OCI-LY3 (cell line): ENCODE measurements around the gene FAM13A.
"Not testable (repeated sequence)": the region's sequence is repeated elsewhere in the genome, so short reads cannot be mapped to it uniquely, and the experiment has no call there.

Experiments used
- H2AFZ ChIP-seq: fragments of 200-600, 300-600 bp; shearing (Covaris generic); 2 replicates; pipeline ENCODE4 v1.6.0; 2014; ENCODE audit warnings: antibody characterized with exemption, low read depth, low read length
- H3K27ac ChIP-seq: fragments of 200-600, 300-600 bp; sonication (generic); 2 replicates; pipeline ENCODE4 v1.5.1; 2014; ENCODE audit warnings: mild to moderate bottlenecking, low read length, moderate library complexity, mixed read lengths
- H3K27me3 ChIP-seq: fragments of 200-600, 300-600 bp; sonication (generic); 2 replicates; pipeline ENCODE4 v1.6.1; 2014; ENCODE audit warnings: low read depth, low read length, mixed read lengths
- H3K36me3 ChIP-seq: fragments of 200-600, 300-600 bp; sonication (generic); replicated peaks from 2 replicates; pipeline ENCODE3; 2014; ENCODE audit warnings: low read depth, low read length, mixed read lengths
- H3K4me1 ChIP-seq: fragments of 300-600, 200-600 bp; sonication (generic); 2 replicates; pipeline ENCODE4 v1.6.1; 2014; ENCODE audit warnings: low read length, mixed read lengths
- H3K4me2 ChIP-seq: fragments of 200-600, 300-600 bp; sonication (generic); 2 replicates; pipeline ENCODE4 v1.6.1; 2014; ENCODE audit warnings: low read length, mixed read lengths
- H3K4me3 ChIP-seq: fragments of 300-600, 200-600 bp; sonication (generic); 2 replicates; pipeline ENCODE4 v1.5.1; 2014; ENCODE audit warnings: antibody characterized with exemption, mild to moderate bottlenecking, low read length, moderate library complexity
- H3K79me2 ChIP-seq: fragments of 300-600, 200-600 bp; shearing (Covaris generic); 2 replicates; pipeline ENCODE4 v1.6.1; 2014; ENCODE audit warnings: mild to moderate bottlenecking, low read length, mixed read lengths
- H3K9ac ChIP-seq: fragments of 300-600, 200-600 bp; shearing (Covaris generic); 2 replicates; pipeline ENCODE4 v1.6.0; 2014; ENCODE audit warnings: mild to moderate bottlenecking, low read length, moderate library complexity
- H3K9me3 ChIP-seq: fragments of 200-600, 300-600 bp; shearing (Covaris generic); 2 replicates; pipeline ENCODE4 v1.6.1; 2014; ENCODE audit warnings: low read length, mixed read lengths; ENCODE audit not compliant: insufficient read depth
- H4K20me1 ChIP-seq: fragments of 200-600, 300-600 bp; sonication (generic); 2 replicates; pipeline ENCODE4 v1.6.1; 2016; ENCODE audit warnings: low read length, mixed read lengths; ENCODE audit not compliant: insufficient read depth
- EZH2phosphoT487 ChIP-seq: fragments of 200-600 bp; shearing (Covaris generic); IDR thresholded peaks from 2 replicates; pipeline ENCODE4 v1.6.1; 2018; ENCODE audit warnings: antibody characterized with exemption, mixed run types, low read depth
- TF ChIP-seq, protein P1 (sequence below): fragments of 200-600, 300-600 bp; sonication (generic); IDR thresholded peaks from 2 replicates; pipeline ENCODE4 v1.5.1; 2014; ENCODE audit warnings: antibody characterized with exemption, low read length, low read depth

FAM13A gene

DNA sequence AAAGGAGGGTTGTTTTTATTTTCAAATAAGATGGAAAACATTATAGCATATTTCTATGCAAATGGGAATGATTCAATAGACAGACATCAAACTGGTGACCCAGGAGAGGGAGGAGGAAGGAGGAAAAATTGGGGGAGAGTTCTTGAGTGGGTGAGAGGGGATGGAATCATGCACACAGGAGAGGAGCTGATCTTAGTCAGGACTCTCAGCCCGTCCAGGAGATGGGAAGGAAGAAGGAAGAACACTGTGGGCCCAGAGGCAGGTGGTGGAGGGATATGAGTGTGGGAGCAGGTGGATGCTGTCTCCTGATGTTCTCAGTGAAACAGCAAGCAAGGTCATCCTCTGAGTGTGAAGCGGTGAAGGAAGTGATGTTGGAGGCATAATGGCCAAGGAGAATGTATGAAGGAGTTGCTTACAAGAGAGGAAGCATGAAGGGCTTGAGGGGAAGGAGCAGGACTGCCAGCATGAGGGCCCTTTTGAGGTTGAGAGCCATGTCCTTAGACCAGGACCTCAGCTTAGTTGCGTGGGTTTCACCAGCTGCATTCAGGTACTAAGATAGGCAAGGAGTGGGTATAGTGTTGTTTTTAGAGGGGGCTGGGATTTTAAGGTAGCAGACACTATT is 197.7 kb downstream of the FAM13A start:
- Histone ChIP-seq H3K27me3 (no peaks in the 10 kb centered on the region), H3K9me3 (no peaks in the 10 kb centered on the region), H3K36me3 (no peaks in the 10 kb centered on the region), H3K27ac (no peak overlapping the region), H3K79me2 (no peaks in the 10 kb centered on the region), H2AFZ (no peak overlapping the region), H3K4me3 (peak overlapping the region; percentile 21; the same call in 1 of the 2 replicates), H3K4me1 (peaks cover 17% of the 10 kb centered on the region), H4K20me1 (no peaks in the 10 kb centered on the region), H3K9ac (no peak overlapping the region), H3K4me2 (peak overlapping the region; percentile 61)
- TF ChIP-seq, protein P1, sequence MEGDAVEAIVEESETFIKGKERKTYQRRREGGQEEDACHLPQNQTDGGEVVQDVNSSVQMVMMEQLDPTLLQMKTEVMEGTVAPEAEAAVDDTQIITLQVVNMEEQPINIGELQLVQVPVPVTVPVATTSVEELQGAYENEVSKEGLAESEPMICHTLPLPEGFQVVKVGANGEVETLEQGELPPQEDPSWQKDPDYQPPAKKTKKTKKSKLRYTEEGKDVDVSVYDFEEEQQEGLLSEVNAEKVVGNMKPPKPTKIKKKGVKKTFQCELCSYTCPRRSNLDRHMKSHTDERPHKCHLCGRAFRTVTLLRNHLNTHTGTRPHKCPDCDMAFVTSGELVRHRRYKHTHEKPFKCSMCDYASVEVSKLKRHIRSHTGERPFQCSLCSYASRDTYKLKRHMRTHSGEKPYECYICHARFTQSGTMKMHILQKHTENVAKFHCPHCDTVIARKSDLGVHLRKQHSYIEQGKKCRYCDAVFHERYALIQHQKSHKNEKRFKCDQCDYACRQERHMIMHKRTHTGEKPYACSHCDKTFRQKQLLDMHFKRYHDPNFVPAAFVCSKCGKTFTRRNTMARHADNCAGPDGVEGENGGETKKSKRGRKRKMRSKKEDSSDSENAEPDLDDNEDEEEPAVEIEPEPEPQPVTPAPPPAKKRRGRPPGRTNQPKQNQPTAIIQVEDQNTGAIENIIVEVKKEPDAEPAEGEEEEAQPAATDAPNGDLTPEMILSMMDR: no peak
- TF ChIP-seq EZH2phosphoT487: no peak

DNA sequence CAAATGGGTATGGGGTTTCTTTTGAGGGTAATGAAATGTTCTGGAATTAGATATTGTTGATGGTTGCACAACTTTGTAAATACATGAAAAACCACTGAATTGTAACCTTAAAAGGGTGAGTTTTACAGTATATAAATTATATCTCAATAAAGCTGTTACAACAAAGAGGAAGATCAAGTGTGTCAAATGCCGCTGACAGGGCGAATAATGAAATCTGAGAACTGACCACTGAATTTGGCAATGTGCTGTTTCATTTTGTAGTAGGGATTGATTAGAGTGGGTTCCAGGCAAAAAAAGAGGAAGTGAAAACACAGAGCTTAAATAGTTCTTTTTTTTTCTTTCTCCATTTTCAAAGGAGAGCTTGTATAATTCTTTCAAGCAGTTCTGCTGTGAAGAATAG is 198.2 kb downstream of the FAM13A start:
- H4K20me1 ChIP-seq: no peaks in the 10 kb centered on the region
- H3K4me2 ChIP-seq: peak overlapping the region; percentile 61
- H3K4me3 ChIP-seq: peak overlapping the region; percentile 21; the same call in 1 of the 2 replicates
- H3K36me3 ChIP-seq: no peaks in the 10 kb centered on the region
- TF ChIP-seq EZH2phosphoT487: no peak
- TF ChIP-seq, protein P1: no peak
- no peaks in the 10 kb centered on the region for H3K27me3 ChIP-seq
- H3K9me3 ChIP-seq: no peaks in the 10 kb centered on the region
- H3K4me1 ChIP-seq: peaks cover 17% of the 10 kb centered on the region
- H3K79me2 ChIP-seq: no peaks in the 10 kb centered on the region
- H3K9ac ChIP-seq: no peak overlapping the region
- no peak overlapping the region for H2AFZ ChIP-seq
- H3K27ac ChIP-seq: no peak overlapping the region

GRCh38 chr4:88857588-88857987 is 199.4 kb downstream of the FAM13A start:
- Histone ChIP-seq H3K4me1 (peaks cover 17% of the 10 kb centered on the region), H3K9me3 (no peaks in the 10 kb centered on the region), H4K20me1 (no peaks in the 10 kb centered on the region), H3K79me2 (no peaks in the 10 kb centered on the region), H3K27ac (no peak overlapping the region), H2AFZ (no peak overlapping the region), H3K4me2 (no peak overlapping the region), H3K4me3 (no peak overlapping the region), H3K36me3 (no peaks in the 10 kb centered on the region), H3K27me3 (no peaks in the 10 kb centered on the region), H3K9ac (no peak overlapping the region)
- TF ChIP-seq, protein P1: no peak
- no peak for TF ChIP-seq EZH2phosphoT487

DNA sequence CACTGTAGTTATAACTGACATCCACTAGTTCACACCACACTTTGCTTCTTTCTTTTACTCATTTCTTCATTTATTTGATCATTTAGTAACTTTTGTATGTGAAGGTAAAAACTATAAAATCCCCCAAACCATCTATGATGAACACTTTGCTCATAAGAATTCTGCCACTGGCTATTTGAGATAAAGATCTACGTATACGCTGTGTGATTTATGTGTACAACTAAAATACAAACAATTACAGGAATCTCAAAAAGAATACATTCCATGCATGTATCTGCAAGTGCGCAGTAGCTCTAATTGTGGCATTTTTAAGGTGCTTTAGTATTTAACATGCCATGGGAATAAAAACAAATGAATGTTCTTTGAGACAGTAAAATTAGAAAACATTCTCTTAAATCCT is 202.5 kb downstream of the FAM13A start:
- no peaks in the 10 kb centered on the region for H4K20me1 ChIP-seq
- no peak for TF ChIP-seq EZH2phosphoT487
- H3K79me2 ChIP-seq: no peaks in the 10 kb centered on the region
- no peak overlapping the region for H3K27ac ChIP-seq
- H3K9ac ChIP-seq: no peak overlapping the region
- peaks cover 15% of the 10 kb centered on the region for H3K4me1 ChIP-seq
- no peak overlapping the region for H3K4me3 ChIP-seq
- no peak overlapping the region for H3K4me2 ChIP-seq
- no peaks in the 10 kb centered on the region for H3K27me3 ChIP-seq
- H3K36me3 ChIP-seq: peaks cover 3% of the 10 kb centered on the region
- H2AFZ ChIP-seq: no peak overlapping the region
- no peaks in the 10 kb centered on the region for H3K9me3 ChIP-seq

DNA sequence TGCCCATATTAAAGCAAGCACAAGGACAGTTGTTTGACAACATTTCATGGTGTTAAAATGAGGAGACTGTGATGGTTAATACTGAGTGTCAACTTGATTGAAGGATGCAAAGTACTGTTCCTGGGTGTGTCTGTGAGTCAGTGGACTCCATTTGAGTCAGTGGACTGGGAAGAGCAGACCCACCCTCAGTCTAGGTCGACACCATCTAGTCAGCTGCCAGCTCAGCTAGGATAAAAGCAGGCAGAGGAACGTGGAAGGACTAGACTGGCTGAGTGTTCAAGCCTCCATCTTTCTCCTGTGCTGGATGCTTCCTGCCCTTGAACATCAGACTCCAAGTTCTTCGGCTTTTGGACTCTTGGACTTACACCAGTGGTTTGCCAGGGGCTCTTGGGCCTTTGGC is 203.4 kb downstream of the FAM13A start:
- not testable (repeated sequence) for H3K27ac ChIP-seq

More for the DNA sequence above, 203.4 kb downstream of the FAM13A start:
- not testable (repeated sequence) for H3K4me3 ChIP-seq, H4K20me1 ChIP-seq, H3K36me3 ChIP-seq, H3K9ac ChIP-seq, H2AFZ ChIP-seq, H3K4me2 ChIP-seq, H3K79me2 ChIP-seq, H3K27me3 ChIP-seq, H3K4me1 ChIP-seq, H3K9me3 ChIP-seq
